ENCODE results near the gene DNAJA3. TPM values are rescaled to one million over a fixed set of nuclear protein-coding genes. Genes with fewer than 3 reads are reported as not detected.

The DNAJA3 gene
- total and polyA plus RNA-seq, 9 of the 15 experiments (the other 6 are each of a cell fraction or from before 2014, with no cell fraction given), result 8.1 to 105 (median 79.0) TPM

- TF ChIP-seq, protein P1, sequence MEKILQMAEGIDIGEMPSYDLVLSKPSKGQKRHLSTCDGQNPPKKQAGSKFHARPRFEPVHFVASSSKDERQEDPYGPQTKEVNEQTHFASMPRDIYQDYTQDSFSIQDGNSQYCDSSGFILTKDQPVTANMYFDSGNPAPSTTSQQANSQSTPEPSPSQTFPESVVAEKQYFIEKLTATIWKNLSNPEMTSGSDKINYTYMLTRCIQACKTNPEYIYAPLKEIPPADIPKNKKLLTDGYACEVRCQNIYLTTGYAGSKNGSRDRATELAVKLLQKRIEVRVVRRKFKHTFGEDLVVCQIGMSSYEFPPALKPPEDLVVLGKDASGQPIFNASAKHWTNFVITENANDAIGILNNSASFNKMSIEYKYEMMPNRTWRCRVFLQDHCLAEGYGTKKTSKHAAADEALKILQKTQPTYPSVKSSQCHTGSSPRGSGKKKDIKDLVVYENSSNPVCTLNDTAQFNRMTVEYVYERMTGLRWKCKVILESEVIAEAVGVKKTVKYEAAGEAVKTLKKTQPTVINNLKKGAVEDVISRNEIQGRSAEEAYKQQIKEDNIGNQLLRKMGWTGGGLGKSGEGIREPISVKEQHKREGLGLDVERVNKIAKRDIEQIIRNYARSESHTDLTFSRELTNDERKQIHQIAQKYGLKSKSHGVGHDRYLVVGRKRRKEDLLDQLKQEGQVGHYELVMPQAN (IDR thresholded peaks at IDR 0.05; ENCODE audit: borderline replicate concordance), result no peak
- TF ChIP-seq DEAF1 (CRISPR knock-in tag; IDR thresholded peaks at IDR 0.05) (no peak), BRCA1 (IDR thresholded peaks at IDR 0.05) (no peak), BRCA1 (CRISPR knock-in tag; IDR thresholded peaks at IDR 0.05) (no peak), LARP7 (IDR thresholded peaks at IDR 0.05) (no peak), KHSRP (IDR thresholded peaks at IDR 0.05) (no peak), NCOA4 (IDR thresholded peaks at IDR 0.05; ENCODE audit: partially characterized antibody) (no peak), MBD2 (IDR thresholded peaks at IDR 0.05; ENCODE audit: borderline replicate concordance, low read depth) (no peak)
- TF ChIP-seq, protein P2, sequence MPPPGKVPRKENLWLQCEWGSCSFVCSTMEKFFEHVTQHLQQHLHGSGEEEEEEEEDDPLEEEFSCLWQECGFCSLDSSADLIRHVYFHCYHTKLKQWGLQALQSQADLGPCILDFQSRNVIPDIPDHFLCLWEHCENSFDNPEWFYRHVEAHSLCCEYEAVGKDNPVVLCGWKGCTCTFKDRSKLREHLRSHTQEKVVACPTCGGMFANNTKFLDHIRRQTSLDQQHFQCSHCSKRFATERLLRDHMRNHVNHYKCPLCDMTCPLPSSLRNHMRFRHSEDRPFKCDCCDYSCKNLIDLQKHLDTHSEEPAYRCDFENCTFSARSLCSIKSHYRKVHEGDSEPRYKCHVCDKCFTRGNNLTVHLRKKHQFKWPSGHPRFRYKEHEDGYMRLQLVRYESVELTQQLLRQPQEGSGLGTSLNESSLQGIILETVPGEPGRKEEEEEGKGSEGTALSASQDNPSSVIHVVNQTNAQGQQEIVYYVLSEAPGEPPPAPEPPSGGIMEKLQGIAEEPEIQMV (tag; conservative IDR thresholded peaks at IDR 0.05; ENCODE audit: low read depth), result no peak
- TF ChIP-seq, protein P3, sequence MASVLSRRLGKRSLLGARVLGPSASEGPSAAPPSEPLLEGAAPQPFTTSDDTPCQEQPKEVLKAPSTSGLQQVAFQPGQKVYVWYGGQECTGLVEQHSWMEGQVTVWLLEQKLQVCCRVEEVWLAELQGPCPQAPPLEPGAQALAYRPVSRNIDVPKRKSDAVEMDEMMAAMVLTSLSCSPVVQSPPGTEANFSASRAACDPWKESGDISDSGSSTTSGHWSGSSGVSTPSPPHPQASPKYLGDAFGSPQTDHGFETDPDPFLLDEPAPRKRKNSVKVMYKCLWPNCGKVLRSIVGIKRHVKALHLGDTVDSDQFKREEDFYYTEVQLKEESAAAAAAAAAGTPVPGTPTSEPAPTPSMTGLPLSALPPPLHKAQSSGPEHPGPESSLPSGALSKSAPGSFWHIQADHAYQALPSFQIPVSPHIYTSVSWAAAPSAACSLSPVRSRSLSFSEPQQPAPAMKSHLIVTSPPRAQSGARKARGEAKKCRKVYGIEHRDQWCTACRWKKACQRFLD (CRISPR knock-in tag; IDR thresholded peaks at IDR 0.05), result no peak
Observed at GRCh38 chr16:4500272-4500671, 74.6 kb downstream of the DNAJA3 start (continued).
